H9 (cell line): Measurements from ENCODE around the gene ENG. TPM values are rescaled to one million over a fixed set of nuclear protein-coding genes. Genes with fewer than 3 reads are reported as not detected.

Experiments
- DNase-seq: peaks from one replicate; pipeline ENCODE4 v3.0.0-alpha.2; 2017
- H2AFZ ChIP-seq: one replicate; pipeline ENCODE4 v1.6.1; 2013; ENCODE audit warnings: mild to moderate bottlenecking, low read length, control low read depth, moderate library complexity
- H2AK5ac ChIP-seq: 2 replicates; pipeline ENCODE4 v1.6.1; 2013; ENCODE audit warnings: low read length, control low read depth, mixed read lengths; ENCODE audit not compliant: insufficient read length
- H2BK120ac ChIP-seq: one replicate; pipeline ENCODE4 v1.6.1; 2013; ENCODE audit warnings: low read depth, mild to moderate bottlenecking, low read length, control low read depth, inconsistent platforms; ENCODE audit not compliant: poor library complexity, severe bottlenecking
- H2BK12ac ChIP-seq: 2 replicates; pipeline ENCODE4 v1.6.1; 2013; ENCODE audit warnings: low read length, control low read depth, mixed read lengths, low read depth; ENCODE audit not compliant: insufficient read length
- H2BK15ac ChIP-seq: 2 replicates; pipeline ENCODE4 v1.6.1; 2013; ENCODE audit warnings: low read depth, low read length, control low read depth
- H2BK20ac ChIP-seq: one replicate; pipeline ENCODE4 v1.6.1; 2013; ENCODE audit warnings: low read depth, mild to moderate bottlenecking, low read length, control low read depth, inconsistent platforms; ENCODE audit not compliant: poor library complexity, severe bottlenecking
- H2BK5ac ChIP-seq: 2 replicates; pipeline ENCODE4 v1.6.1; 2013; ENCODE audit warnings: low read length, control low read depth, mixed read lengths; ENCODE audit not compliant: insufficient read length
- H3K14ac ChIP-seq: 2 replicates; pipeline ENCODE4 v1.6.1; 2013; ENCODE audit warnings: low read length, control low read depth; ENCODE audit not compliant: insufficient read depth
- H3K18ac ChIP-seq: 2 replicates; pipeline ENCODE4 v1.6.1; 2013; ENCODE audit warnings: low read depth, mild to moderate bottlenecking, mixed read lengths, low read length, control low read depth; ENCODE audit not compliant: insufficient read length
- H3K23ac ChIP-seq: 2 replicates; pipeline ENCODE4 v1.6.1; 2013; ENCODE audit warnings: low read length, control low read depth, mixed read lengths, low read depth; ENCODE audit not compliant: insufficient read length
- H3K23me2 ChIP-seq: 2 replicates; pipeline ENCODE4 v1.6.1; 2013; ENCODE audit warnings: low read depth, mild to moderate bottlenecking, mixed read lengths, low read length, control low read depth; ENCODE audit not compliant: insufficient read length, poor library complexity, severe bottlenecking
- H3K27ac ChIP-seq: 2 replicates; pipeline ENCODE4 v1.5.1; 2013; ENCODE audit warnings: low read length, control low read depth, mixed read lengths, low read depth; ENCODE audit not compliant: insufficient read length
- H3K27me3 ChIP-seq: 2 replicates; pipeline ENCODE4 v1.6.1; 2013; ENCODE audit warnings: low read length, control low read depth, inconsistent platforms; ENCODE audit not compliant: insufficient read depth
- H3K4ac ChIP-seq: 2 replicates; pipeline ENCODE4 v1.6.1; 2013; ENCODE audit warnings: low read depth, mild to moderate bottlenecking, control low read depth, inconsistent platforms, low read length, moderate library complexity
- H3K4me1 ChIP-seq: 2 replicates; pipeline ENCODE4 v1.6.1; 2013; ENCODE audit warnings: low read length, control low read depth, inconsistent platforms; ENCODE audit not compliant: insufficient read depth
- H3K4me2 ChIP-seq: 2 replicates; pipeline ENCODE4 v1.6.1; 2013; ENCODE audit warnings: low read length, control low read depth, mixed read lengths; ENCODE audit not compliant: insufficient read length, insufficient read depth
- H3K56ac ChIP-seq: 2 replicates; pipeline ENCODE4 v1.6.1; 2013; ENCODE audit warnings: low read depth, mild to moderate bottlenecking, mixed read lengths, low read length, control low read depth; ENCODE audit not compliant: insufficient read length
- H3K79me1 ChIP-seq: 2 replicates; pipeline ENCODE4 v1.6.1; 2013; ENCODE audit warnings: low read depth, mild to moderate bottlenecking, moderate library complexity, low read length, control low read depth, inconsistent platforms; ENCODE audit not compliant: insufficient read depth, poor library complexity, severe bottlenecking
- H3K79me2 ChIP-seq: 2 replicates; pipeline ENCODE4 v1.6.1; 2013; ENCODE audit warnings: low read length, control low read depth, inconsistent platforms; ENCODE audit not compliant: insufficient read depth
- H3K9ac ChIP-seq: 2 replicates; pipeline ENCODE4 v1.6.1; 2013; ENCODE audit warnings: low read length, control low read depth, mixed read lengths; ENCODE audit not compliant: insufficient read length; ENCODE audit errors: extremely low read depth
- H3K9me3 ChIP-seq: one replicate; pipeline ENCODE4 v1.6.1; 2013; ENCODE audit warnings: low read depth, low read length, inconsistent platforms; ENCODE audit not compliant: control insufficient read depth
- H3T11ph ChIP-seq: one replicate; pipeline ENCODE4 v1.6.1; 2013; ENCODE audit warnings: mild to moderate bottlenecking, low read length, control low read depth, inconsistent platforms
- H4K20me1 ChIP-seq: one replicate; pipeline ENCODE4 v1.6.1; 2013; ENCODE audit not compliant: control insufficient read depth, insufficient read length, insufficient read depth
- H4K5ac ChIP-seq: 2 replicates; pipeline ENCODE4 v1.6.1; 2013; ENCODE audit warnings: low read depth, mild to moderate bottlenecking, mixed read lengths, low read length, control low read depth; ENCODE audit not compliant: insufficient read length
- H4K8ac ChIP-seq: replicated peaks from 2 replicates; pipeline ENCODE4 v1.6.1; 2013; ENCODE audit warnings: low read length, control low read depth, mixed read lengths, low read depth; ENCODE audit not compliant: insufficient read length
- H4K91ac ChIP-seq: 2 replicates; pipeline ENCODE4 v1.6.1; 2013; ENCODE audit warnings: low read depth, mild to moderate bottlenecking, moderate library complexity, mixed read lengths, low read length, control low read depth; ENCODE audit not compliant: insufficient read length
- H3K27ac Mint-ChIP-seq, 3 experiments: 2 replicates in 2 of 3; 3 replicates in 1 of 3; pipeline ENCODE4 v1.8.0; 2020 to 2021; ENCODE audit warnings: mixed read lengths in 3 of 3, mild to moderate bottlenecking in 1 of 3, moderate library complexity in 1 of 3
- H3K27me3 Mint-ChIP-seq: 2 replicates; pipeline ENCODE4 v1.8.0; 2021; ENCODE audit warnings: low read depth, mild to moderate bottlenecking, moderate library complexity, mixed read lengths
- H3K36me3 Mint-ChIP-seq, 3 experiments: 2 replicates in 2 of 3; 3 replicates in 1 of 3; pipeline ENCODE4 v1.8.0; 2020 to 2021; ENCODE audit warnings: low read depth in 3 of 3, mixed read lengths in 3 of 3; ENCODE audit not compliant: insufficient read depth in 1 of 3
- H3K4me1 Mint-ChIP-seq, 2 experiments: 2 replicates each; pipeline ENCODE4 v1.8.0; 2020; ENCODE audit warnings: mixed read lengths in 2 of 2
- H3K4me3 Mint-ChIP-seq, 2 experiments: 2 replicates in 1 of 2; 3 replicates in 1 of 2; pipeline ENCODE4 v1.8.0; 2020 to 2021; ENCODE audit warnings: mild to moderate bottlenecking in 2 of 2, mixed read lengths in 2 of 2, moderate library complexity in 1 of 2
- H3K9me3 Mint-ChIP-seq, 2 experiments: 2 replicates in 1 of 2; 3 replicates in 1 of 2; pipeline ENCODE4 v1.8.0; 2020; ENCODE audit warnings: mild to moderate bottlenecking in 2 of 2, mixed read lengths in 2 of 2, moderate library complexity in 1 of 2
- CTCF ChIP-seq: fragments of 200-600 bp; sonication (generic); conservative IDR thresholded peaks from 3 replicates; pipeline ENCODE4 v1.8.0; 2021; ENCODE audit warnings: antibody characterized with exemption, mild to moderate bottlenecking
- WGBS: extraction: QIAGEN DNeasy Blood & Tissue Kit; methylation state at CpG from one replicate; pipeline ENCODE4 v1.1.7; 2013; ENCODE audit warnings: missing lambda C conversion rate, low lambda C conversion rate, mixed read lengths; ENCODE audit not compliant: insufficient read length; ENCODE audit errors: extremely low coverage; 5-methylcytosine and 5-hydroxymethylcytosine counted together
- total RNA-seq: library from RNA; stranded (reverse); gene quantifications from 2 replicates; pipeline ENCODE4 v1.2.1, GENCODE V29; 2021

The ENG gene
- total RNA-seq, 1 experiment from 2014 or later = 2.1 TPM

GRCh38 chr9:127860779-127861178 is 6.3 kb upstream of the ENG start:
- H3K18ac ChIP-seq = no peak overlapping the region
- H2AK5ac ChIP-seq = no peak overlapping the region
- no peak overlapping the region for H4K5ac ChIP-seq
- H4K91ac ChIP-seq = no peak overlapping the region
- H2AFZ ChIP-seq = no peak overlapping the region
- no CpG with 5 or more reads among the region's 11 CpGs for WGBS
- H2BK120ac ChIP-seq = no peak overlapping the region
- H2BK5ac ChIP-seq = no peak overlapping the region
- H3K9me3 ChIP-seq = no peaks in the 10 kb centered on the region
- H3K27ac ChIP-seq = no peak overlapping the region
- no peak for TF ChIP-seq CTCF
- no peaks in the 10 kb centered on the region for H3K4me1 ChIP-seq
- H2BK20ac ChIP-seq = no peak overlapping the region
- no peak overlapping the region for H3K9ac ChIP-seq
- H3K79me1 ChIP-seq = no peaks in the 10 kb centered on the region
- Mint-ChIP-seq H3K36me3 (no peaks in the 10 kb centered on the region; a peak in 1 of 7 replicates), H3K9me3 (no peaks in the 10 kb centered on the region), H3K27me3 (no peaks in the 10 kb centered on the region; the same call in none of the 2 replicates), H3K4me1 (peaks cover 7 to 12% of the 10 kb centered on the region in 2 experiments), H3K27ac (no peak overlapping the region; a peak in 2 of 7 replicates), H3K4me3 (no peak overlapping the region)
- H3K56ac ChIP-seq = no peak overlapping the region
- no peaks in the 10 kb centered on the region for H3K79me2 ChIP-seq
- H3K27me3 ChIP-seq = no peaks in the 10 kb centered on the region
- peaks cover 3% of the 10 kb centered on the region for H3K23me2 ChIP-seq
- H4K20me1 ChIP-seq = no peaks in the 10 kb centered on the region
- H3K23ac ChIP-seq = no peak overlapping the region
- no peak overlapping the region for H3T11ph ChIP-seq
- H3K14ac ChIP-seq = no peak overlapping the region
- no peak overlapping the region for H2BK12ac ChIP-seq
- no peak overlapping the region for H3K4me2 ChIP-seq
- DNase-seq = no peak
- no peak overlapping the region for H2BK15ac ChIP-seq
- no peak overlapping the region for H4K8ac ChIP-seq
- H3K4ac ChIP-seq = no peak overlapping the region
